H7 (cell line): ENCODE data around the gene GGPS1. TPM values are rescaled to one million over a fixed set of nuclear protein-coding genes. Genes with fewer than 3 reads are reported as not detected.
A peak's percentile ranks its signal among the peaks of the same experiment; 100 is the strongest.

Experiments used
- DNase-seq: peaks from one replicate; pipeline ENCODE4 v3.0.0; 2012
- H3K27me3 ChIP-seq: 2 replicates; pipeline ENCODE4 v1.6.0; 2011; ENCODE audit warnings: mild to moderate bottlenecking, low read length; ENCODE audit not compliant: control insufficient read depth, insufficient read depth
- H3K36me3 ChIP-seq: replicated peaks from 2 replicates; pipeline ENCODE4 v1.5.1; 2011; ENCODE audit warnings: low read length; ENCODE audit not compliant: control insufficient read depth, insufficient read depth
- H3K4me3 ChIP-seq: 2 replicates; pipeline ENCODE4 v1.5.1; 2011; ENCODE audit warnings: low read depth, mild to moderate bottlenecking, control low read depth, low read length, moderate library complexity; ENCODE audit not compliant: insufficient read depth
- total RNA-seq: library from RNA; depleted of rRNA; stranded (reverse); fragments of >200 nt; shearing (Covaris generic); gene quantifications from 2 replicates; pipeline ENCODE4 v1.2.3, GENCODE V29; 2014

The GGPS1 gene
- total RNA-seq, 1 experiment from 2014 or later = 52.5 TPM

DNA sequence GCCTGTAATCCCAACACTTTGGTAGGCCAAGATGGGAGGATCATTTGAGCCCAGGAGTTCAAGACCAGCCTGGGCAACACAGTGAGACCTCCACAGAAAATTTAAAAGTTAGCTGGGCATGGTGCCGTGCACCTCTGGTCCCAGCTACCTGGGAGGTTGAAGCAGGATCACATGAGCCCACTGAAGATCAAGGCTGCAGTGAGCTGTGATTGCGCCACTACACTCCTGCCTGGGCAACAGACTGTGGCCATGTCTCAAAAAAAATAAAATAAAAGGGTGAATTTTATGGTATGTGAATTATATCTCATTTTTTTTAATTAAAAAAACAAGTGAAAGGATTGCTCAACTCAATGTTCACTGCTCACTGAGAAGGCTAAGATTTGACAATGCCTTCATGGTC, 9.1 kb upstream of the GGPS1 start:
- no peak overlapping the region for H3K4me3 ChIP-seq
- peaks cover 4% of the 10 kb centered on the region for H3K36me3 ChIP-seq
- DNase-seq = no peak
- H3K27me3 ChIP-seq = no peaks in the 10 kb centered on the region

DNA sequence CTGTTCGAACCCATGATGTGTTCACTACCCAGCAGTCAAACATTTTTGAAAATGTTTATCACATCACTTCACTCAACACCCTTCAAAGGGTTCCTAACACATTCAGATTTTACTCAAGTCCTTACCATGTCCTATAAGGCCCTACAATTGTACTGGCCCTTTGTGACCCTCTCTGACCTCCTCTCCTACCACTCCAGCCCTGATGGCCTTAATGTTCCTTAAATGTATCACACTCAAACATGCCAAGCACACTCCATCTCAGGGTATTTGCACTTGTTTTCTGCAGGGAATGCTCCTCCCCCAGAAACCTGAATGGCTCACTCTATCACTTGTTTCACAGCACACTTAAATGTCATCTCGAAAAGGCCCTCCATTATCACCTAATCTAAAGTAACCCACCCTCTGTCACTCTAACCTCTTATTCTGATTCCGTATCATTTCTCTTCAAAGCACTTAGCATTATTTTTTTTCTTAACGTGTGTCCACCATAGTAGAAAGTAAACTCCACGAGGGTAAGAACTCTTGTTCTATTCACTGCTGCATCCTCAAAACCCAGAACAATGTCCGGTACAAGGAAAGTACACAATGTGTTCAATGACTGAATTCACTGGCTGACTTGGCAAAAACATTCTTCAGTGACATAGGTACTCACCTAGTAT, 7.7 kb upstream of the GGPS1 start:
- DNase-seq = no peak
- no peak overlapping the region for H3K4me3 ChIP-seq
- H3K27me3 ChIP-seq = no peaks in the 10 kb centered on the region
- peaks cover 4% of the 10 kb centered on the region for H3K36me3 ChIP-seq

DNA sequence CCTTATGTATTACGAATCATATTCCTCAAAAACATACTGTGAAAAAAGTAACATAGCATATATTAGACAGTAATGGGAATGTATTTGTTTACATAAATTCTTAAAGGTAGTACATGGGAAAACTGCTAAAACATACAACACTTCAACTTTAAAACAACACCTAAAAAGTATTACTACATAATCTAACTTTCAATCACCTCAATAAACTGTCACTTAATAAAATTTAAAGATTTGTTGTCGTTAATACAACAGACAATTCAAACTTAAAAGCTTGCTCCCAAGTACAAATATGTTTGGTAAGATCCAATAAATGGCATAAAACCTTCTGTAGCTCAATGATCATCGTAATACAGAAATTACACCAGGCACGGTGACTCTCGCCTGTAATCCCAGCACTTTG, 4.1 kb upstream of the GGPS1 start:
- DNase-seq = no peak
- Histone ChIP-seq H3K27me3 (no peaks in the 10 kb centered on the region), H3K36me3 (no peaks in the 10 kb centered on the region; the same call in 1 of the 2 replicates), H3K4me3 (no peak overlapping the region)

DNA sequence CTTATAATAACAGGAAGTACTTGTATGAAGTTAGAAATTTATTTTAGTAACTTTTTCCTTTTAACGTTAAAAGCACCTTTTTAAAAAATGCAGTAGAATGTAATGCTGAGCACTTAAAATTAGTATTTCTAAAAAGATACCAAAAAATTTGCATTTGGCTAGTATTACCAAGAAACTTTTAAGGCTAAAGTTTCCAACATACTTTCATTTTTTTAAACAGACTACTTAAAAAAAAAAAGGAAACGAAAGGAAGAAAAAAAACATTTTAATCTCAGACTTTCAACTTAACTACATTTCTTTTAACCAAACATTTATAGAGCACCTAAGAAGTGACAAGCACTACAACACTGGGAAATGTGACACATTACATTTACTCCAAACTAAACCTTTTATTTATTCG, 3.2 kb upstream of the GGPS1 start:
- no peaks in the 10 kb centered on the region for H3K27me3 ChIP-seq
- no peaks in the 10 kb centered on the region; the same call in 1 of the 2 replicates for H3K36me3 ChIP-seq
- no peak for DNase-seq
- no peak overlapping the region for H3K4me3 ChIP-seq

DNA sequence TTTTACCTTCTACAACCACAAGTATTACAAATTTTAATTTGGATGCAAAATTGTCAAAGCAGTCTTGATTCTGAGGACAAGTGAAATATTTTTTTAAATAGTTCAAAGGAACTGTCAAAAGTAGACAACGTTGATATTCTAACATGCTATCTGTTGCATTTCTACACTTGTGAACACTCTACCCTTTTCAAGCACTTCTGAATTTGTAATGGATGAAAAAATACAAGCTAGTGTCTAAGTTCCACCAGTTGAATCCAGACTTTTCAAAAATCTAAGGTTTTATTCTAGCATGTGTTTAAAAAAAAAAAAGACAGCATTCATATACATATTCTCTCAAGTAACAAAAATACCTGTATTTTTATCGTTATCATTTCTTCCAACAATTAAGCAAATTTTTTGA, 2.5 kb upstream of the GGPS1 start:
- Histone ChIP-seq H3K36me3 (no peaks in the 10 kb centered on the region; the same call in 1 of the 2 replicates), H3K4me3 (no peak overlapping the region; the same call in 1 of the 2 replicates), H3K27me3 (no peaks in the 10 kb centered on the region)
- DNase-seq = no peak

DNA sequence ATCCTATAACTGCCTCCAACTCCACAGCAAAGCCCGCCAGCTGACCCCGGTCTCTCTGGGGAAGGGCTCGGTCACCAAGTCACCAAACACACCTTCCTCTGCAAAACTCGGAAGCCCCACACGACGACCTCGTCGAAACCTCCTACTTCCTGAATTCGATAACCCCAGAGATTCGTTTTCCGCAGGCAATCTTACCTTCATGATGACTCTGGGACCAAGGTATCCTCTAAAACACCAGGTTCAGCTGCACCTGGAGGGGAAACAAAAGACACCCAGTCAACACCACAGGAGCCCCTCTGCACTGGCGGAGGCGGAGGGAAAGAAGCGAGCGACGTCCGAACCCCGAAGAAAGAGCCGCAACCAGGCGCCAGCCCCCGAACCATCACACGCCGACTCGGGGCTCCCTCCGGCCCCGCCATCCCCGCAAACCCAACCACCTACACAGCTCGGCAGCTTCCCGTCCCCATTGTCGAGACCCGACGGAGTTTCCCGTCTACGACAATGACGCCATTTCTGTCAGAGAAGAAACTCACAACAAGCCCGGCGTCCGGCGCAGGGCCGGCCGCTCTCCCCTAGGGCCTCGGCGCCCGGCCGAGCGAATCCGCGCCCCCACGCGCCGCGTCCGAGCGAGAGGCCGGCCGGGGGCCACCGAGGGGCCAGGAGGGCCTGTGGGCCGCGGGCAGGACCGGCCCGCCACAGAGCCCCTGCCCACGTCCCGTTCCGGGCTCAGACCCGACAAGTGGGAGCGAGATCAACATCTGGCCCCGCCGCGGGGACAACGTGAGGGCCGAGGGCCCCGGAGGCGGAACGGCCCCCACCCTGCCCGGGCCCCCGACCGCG, 1.4 kb upstream of the GGPS1 start:
- H3K27me3 ChIP-seq = no peaks in the 10 kb centered on the region

DNA sequence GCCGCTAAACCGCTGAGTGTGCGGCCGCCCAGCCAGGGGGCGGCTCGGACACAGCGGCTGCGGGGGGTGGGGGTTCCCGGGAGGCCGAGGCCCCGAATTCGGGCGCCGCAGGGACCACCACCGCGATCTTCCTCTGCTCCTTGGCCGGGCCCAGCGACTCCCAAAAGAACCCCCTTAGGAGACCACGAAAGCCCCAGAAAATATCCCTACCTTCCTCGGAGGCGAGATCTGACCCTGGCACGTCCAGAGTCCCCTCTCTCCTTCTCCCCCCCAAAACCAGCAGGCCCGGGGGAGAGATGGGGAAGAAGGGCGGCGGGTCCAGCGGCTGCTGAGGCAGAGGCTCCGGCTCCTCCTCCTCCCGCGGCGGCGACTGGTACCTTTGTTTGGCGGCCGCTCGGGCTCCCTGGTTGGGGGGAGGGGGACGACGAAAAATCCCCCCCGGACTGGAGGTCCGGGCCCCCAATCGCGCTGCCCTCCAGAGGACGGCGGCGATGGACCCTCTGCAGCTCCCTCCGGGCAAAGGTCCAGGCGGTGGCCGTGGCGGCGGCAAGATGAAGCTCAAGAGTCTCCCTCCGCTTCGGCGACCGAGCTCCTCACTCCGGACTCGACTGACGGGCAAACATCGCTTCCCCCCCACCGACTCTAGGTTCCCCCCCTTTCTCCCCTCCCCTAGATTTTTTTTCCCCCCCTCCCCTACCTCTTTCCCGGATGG, 655 bp upstream of the GGPS1 start, which contains the start of gene ARID4B:
Gene ARID4B (minus strand): TSS at position 621 of the 712 bp plus-strand sequence. CDS start 1,260 bp downstream, outside the sequence.
- DNase-seq = peak; percentile 95
- no peaks in the 10 kb centered on the region; the same call in 1 of the 2 replicates for H3K36me3 ChIP-seq
- H3K4me3 ChIP-seq = peak within 1 kb of the TSS; percentile 97
- no peaks in the 10 kb centered on the region for H3K27me3 ChIP-seq

More for the DNA sequence above, 1.4 kb upstream of the GGPS1 start:
- DNase-seq = peak; percentile 67
- Histone ChIP-seq H3K36me3 (no peaks in the 10 kb centered on the region; the same call in 1 of the 2 replicates), H3K4me3 (peak overlapping the region; percentile 97)

DNA sequence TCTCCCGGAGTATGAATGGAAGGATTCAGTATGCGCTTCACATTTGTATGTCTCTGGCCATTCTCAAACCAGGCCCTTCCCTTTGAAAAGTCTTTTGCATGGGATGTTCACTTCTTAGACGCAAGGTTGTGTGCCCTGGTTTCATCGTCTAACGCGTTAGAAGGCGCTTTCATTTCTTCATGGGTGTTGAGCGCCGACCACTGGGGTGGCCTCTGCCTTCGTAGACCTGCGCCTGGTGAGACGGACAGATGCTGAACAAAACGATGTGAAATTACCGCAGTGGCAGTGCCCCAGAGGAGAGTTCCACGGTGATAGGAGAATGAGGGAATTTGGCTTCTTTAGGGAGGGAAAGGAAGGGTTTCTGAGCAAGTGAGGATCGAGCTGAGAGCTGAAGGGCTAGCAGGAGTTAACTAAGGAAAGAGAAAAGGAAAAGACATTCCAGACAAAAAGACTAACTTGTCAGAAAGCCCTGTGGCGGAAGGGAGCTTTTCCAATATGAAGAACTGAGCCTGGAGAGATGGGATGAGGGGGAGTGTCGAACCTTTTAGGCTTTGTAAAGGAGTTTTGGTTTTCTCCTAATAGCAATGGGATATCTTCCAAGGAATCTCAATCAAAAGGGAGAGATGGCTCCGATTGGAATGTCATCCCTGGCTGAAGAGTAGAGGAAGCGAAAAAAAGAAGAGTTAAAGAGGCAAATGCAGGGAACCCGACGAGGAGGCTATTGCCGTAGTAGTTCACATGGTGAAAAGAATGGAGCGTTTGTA, 951 bp downstream of the GGPS1 start:
- DNase-seq = no peak
- H3K27me3 ChIP-seq = no peaks in the 10 kb centered on the region
- H3K36me3 ChIP-seq = no peaks in the 10 kb centered on the region; the same call in 1 of the 2 replicates
- peak overlapping the region; percentile 74 for H3K4me3 ChIP-seq

DNA sequence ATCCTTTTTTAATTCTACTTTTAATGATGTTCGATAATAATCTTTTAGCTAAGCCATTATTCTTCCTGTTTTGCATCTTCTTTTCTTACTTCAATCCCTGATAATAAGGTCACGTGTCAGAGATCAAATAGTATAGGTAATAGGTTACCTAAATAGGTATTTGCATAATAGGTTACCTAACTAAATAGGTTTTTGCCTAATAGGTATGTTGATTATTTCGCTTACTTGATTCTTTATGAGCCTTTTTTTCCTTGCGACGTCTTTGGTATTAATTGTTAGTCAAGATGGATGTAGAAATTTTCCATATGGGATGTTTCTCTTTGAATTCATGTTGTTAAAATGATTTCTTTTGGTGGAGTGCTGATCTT, 2.5 kb downstream of the GGPS1 start:
- H3K27me3 ChIP-seq = no peaks in the 10 kb centered on the region
- no peaks in the 10 kb centered on the region; the same call in 1 of the 2 replicates for H3K36me3 ChIP-seq
- no peak overlapping the region for H3K4me3 ChIP-seq
- DNase-seq = no peak

DNA sequence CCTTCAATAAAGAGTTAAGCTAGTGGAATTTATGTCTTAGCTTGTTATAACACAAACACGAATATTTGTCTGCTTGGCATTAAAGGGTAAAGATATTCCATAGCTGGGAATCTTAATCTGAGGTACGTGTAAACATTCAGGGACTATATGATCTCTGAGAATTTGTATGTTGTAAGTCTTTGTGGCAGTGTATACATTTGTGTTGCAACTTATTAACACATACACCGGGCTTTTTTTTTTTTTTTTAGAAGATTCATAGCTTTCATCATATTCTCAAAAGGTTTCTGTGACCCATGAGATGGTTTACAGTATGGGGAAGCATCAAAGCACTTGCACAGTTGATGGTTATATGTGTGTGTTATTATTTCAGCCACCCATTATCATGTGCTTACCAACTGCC, 3.0 kb downstream of the GGPS1 start:
- H3K36me3 ChIP-seq = no peaks in the 10 kb centered on the region; the same call in 1 of the 2 replicates
- H3K27me3 ChIP-seq = no peaks in the 10 kb centered on the region
- no peak for DNase-seq
- no peak overlapping the region for H3K4me3 ChIP-seq

DNA sequence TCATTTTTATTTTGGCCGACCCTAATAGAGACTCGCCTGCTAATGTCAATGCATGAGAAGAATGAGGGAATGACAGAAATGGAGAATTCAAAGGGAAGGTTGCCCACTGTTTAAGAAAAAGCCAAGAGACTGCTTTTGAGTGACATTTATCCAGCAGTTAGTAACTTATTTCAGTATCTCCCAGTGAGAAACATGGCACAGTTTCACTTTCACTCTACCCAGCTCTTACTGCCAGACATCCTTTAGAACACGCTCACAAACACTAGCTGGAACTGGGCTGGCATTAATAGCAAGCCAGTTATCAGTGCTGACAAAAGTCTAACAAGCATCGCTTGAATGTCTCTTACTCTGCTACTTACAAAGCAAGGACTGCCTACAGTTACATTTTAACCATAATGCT, 8.5 kb downstream of the GGPS1 start:
- Histone ChIP-seq H3K4me3 (no peak overlapping the region), H3K36me3 (peaks cover 6% of the 10 kb centered on the region), H3K27me3 (no peaks in the 10 kb centered on the region)
- no peak for DNase-seq

DNA sequence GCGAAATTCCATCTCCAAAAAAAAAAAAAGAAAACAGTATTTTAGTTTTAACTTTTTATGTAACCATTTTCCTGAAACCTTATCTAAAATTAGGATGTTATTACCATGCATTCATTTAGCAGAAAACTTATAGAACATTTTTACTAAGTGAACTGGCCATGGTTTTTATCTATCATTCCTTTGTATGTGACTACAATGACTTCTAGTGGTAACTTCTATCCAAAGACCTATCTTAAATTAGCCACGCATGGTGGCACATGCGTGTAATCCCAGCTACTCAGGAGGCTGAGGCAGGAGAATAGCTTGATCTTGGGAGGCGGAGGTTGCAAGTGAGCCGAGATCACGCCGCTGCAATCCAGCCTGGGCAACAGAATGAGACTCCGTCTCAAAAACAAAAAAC, 11.4 kb downstream of the GGPS1 start:
- no peak for DNase-seq
- no peaks in the 10 kb centered on the region for H3K27me3 ChIP-seq
- peaks cover 6% of the 10 kb centered on the region for H3K36me3 ChIP-seq
- no peak overlapping the region for H3K4me3 ChIP-seq

DNA sequence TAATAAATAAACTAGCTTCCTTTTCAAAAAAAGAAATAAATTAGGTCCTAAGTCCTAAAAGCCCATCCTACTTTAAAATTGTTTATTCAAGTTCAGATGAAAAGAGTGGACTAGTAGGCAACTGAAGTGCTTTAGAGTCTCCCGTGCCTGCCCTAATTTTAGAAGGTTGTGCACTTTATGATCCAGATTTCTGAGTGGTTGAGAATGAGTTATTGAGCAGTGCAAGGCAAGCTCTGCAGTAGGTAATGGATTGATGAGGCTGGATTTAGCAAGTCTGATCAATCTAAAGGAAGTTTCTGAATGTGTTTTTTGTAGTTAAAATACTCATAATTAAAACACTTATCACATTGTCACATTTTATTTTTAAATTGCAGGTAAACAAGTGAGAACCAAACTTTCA, 13.0 kb downstream of the GGPS1 start:
- H3K36me3 ChIP-seq = peaks cover 6% of the 10 kb centered on the region
- no peak overlapping the region for H3K4me3 ChIP-seq
- H3K27me3 ChIP-seq = no peaks in the 10 kb centered on the region
- no peak for DNase-seq

DNA sequence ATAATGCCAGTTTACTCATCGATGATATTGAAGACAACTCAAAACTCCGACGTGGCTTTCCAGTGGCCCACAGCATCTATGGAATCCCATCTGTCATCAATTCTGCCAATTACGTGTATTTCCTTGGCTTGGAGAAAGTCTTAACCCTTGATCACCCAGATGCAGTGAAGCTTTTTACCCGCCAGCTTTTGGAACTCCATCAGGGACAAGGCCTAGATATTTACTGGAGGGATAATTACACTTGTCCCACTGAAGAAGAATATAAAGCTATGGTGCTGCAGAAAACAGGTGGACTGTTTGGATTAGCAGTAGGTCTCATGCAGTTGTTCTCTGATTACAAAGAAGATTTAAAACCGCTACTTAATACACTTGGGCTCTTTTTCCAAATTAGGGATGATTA, 13.7 kb downstream of the GGPS1 start:
- Histone ChIP-seq H3K4me3 (no peak overlapping the region), H3K27me3 (no peaks in the 10 kb centered on the region), H3K36me3 (peaks cover 3% of the 10 kb centered on the region)
- DNase-seq = no peak
